ENCODE data around the gene TMEM219. TPM values are rescaled to one million over a fixed set of nuclear protein-coding genes. Genes with fewer than 3 reads are reported as not detected.

TMEM219 gene
- total and polyA plus RNA-seq, 9 of the 15 experiments (the other 6 are each of a cell fraction or from before 2014, with no cell fraction given): 35.3 to 62.8 (median 55.5) TPM

DNA sequence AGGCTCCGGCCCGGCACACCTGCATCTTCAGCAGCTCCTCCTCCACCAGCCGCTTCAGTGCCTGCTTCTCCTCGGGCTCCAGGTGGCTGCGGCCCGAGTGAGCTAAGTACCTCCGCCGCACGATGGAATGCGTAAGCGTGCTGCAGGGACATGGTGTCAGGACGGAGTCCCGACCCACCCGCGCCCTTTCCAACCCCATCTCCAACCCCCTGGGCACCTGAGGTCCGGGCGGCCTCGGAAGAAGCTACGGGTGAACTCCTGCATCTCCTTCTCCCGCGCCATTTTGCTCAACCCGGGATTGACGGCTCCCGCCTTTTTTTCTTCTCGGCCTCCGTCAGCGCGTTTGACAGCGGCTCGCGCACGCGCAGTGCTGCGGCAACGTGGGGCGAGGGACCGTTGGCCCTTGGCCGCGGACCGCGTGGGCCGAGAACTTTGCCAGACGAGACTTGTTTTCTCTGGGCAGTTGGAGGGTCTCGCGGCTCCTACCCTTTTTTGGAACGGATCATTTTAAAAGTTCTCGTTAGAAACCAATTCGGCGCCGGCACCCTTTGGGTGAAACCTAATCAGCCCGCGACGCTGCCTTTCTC lies 33.5 kb downstream of the TMEM219 start, which contains the start of gene HIRIP3 (continued):
- TF ChIP-seq, protein P1, sequence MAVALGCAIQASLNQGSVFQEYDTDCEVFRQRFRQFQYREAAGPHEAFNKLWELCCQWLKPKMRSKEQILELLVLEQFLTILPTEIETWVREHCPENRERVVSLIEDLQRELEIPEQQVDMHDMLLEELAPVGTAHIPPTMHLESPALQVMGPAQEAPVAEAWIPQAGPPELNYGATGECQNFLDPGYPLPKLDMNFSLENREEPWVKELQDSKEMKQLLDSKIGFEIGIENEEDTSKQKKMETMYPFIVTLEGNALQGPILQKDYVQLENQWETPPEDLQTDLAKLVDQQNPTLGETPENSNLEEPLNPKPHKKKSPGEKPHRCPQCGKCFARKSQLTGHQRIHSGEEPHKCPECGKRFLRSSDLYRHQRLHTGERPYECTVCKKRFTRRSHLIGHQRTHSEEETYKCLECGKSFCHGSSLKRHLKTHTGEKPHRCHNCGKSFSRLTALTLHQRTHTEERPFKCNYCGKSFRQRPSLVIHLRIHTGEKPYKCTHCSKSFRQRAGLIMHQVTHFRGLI (CRISPR knock-in tag; IDR thresholded peaks at IDR 0.05): no peak
- TF ChIP-seq ZEB2 (IDR thresholded peaks at IDR 0.05) (peak; percentile 66), FUS (optimal IDR thresholded peaks at IDR 0.05; ENCODE audit: low read depth, low read length) (no peak), ELF2 (CRISPR knock-in tag; IDR thresholded peaks at IDR 0.05) (peak; percentile 46; the same call in 1 of the 2 replicates), NR4A1 (CRISPR knock-in tag; IDR thresholded peaks at IDR 0.05) (no peak), NR4A1 (tag; IDR thresholded peaks at IDR 0.05) (no peak; the same call in 1 of the 2 replicates), TBP (optimal IDR thresholded peaks at IDR 0.05; ENCODE audit: low read depth, low read length) (peak; percentile 79), TAF9B (IDR thresholded peaks at IDR 0.05; ENCODE audit: partially characterized antibody) (peak; percentile 24), MAFF (IDR thresholded peaks at IDR 0.05; ENCODE audit: low read length) (no peak), NRF1 (conservative IDR thresholded peaks at IDR 0.05 in 1 of 2, IDR thresholded peaks at IDR 0.05 in 1 of 2) (peak; percentile 97 to 98), MEIS2 (IDR thresholded peaks at IDR 0.05; ENCODE audit: partially characterized antibody) (peak; percentile 84), MYBL2 (IDR thresholded peaks at IDR 0.05; ENCODE audit: low read depth) (peak; percentile 70; the same call in 1 of the 2 replicates), MYBL2 (CRISPR knock-in tag; IDR thresholded peaks at IDR 0.05; ENCODE audit: borderline replicate concordance) (no peak), ZNF12 (CRISPR knock-in tag; IDR thresholded peaks at IDR 0.05) (peak; percentile 24; the same call in 1 of the 2 replicates), TARDBP (IDR thresholded peaks at IDR 0.05) (no peak; the same call in 1 of the 2 replicates), PTTG1 (tag; IDR thresholded peaks at IDR 0.05; ENCODE audit: low read depth) (no peak), MTA2 (IDR thresholded peaks at IDR 0.05; ENCODE audit: low read depth) (no peak), MCM2 (IDR thresholded peaks at IDR 0.05; ENCODE audit: low read depth) (no peak), SOX6 (IDR thresholded peaks at IDR 0.05) (no peak), MYC (IDR thresholded peaks at IDR 0.05; ENCODE audit: low read depth, low read length) (peak; percentile 96), MYC (CRISPR knock-in tag; IDR thresholded peaks at IDR 0.05; ENCODE audit: borderline replicate concordance, low read depth) (peak; percentile 93)
- TF ChIP-seq, protein P2, sequence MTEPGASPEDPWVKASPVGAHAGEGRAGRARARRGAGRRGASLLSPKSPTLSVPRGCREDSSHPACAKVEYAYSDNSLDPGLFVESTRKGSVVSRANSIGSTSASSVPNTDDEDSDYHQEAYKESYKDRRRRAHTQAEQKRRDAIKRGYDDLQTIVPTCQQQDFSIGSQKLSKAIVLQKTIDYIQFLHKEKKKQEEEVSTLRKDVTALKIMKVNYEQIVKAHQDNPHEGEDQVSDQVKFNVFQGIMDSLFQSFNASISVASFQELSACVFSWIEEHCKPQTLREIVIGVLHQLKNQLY (CRISPR knock-in tag; conservative IDR thresholded peaks at IDR 0.05): no peak
- TF ChIP-seq, protein P3, sequence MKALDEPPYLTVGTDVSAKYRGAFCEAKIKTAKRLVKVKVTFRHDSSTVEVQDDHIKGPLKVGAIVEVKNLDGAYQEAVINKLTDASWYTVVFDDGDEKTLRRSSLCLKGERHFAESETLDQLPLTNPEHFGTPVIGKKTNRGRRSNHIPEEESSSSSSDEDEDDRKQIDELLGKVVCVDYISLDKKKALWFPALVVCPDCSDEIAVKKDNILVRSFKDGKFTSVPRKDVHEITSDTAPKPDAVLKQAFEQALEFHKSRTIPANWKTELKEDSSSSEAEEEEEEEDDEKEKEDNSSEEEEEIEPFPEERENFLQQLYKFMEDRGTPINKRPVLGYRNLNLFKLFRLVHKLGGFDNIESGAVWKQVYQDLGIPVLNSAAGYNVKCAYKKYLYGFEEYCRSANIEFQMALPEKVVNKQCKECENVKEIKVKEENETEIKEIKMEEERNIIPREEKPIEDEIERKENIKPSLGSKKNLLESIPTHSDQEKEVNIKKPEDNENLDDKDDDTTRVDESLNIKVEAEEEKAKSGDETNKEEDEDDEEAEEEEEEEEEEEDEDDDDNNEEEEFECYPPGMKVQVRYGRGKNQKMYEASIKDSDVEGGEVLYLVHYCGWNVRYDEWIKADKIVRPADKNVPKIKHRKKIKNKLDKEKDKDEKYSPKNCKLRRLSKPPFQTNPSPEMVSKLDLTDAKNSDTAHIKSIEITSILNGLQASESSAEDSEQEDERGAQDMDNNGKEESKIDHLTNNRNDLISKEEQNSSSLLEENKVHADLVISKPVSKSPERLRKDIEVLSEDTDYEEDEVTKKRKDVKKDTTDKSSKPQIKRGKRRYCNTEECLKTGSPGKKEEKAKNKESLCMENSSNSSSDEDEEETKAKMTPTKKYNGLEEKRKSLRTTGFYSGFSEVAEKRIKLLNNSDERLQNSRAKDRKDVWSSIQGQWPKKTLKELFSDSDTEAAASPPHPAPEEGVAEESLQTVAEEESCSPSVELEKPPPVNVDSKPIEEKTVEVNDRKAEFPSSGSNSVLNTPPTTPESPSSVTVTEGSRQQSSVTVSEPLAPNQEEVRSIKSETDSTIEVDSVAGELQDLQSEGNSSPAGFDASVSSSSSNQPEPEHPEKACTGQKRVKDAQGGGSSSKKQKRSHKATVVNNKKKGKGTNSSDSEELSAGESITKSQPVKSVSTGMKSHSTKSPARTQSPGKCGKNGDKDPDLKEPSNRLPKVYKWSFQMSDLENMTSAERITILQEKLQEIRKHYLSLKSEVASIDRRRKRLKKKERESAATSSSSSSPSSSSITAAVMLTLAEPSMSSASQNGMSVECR (CRISPR knock-in tag; IDR thresholded peaks at IDR 0.05): peak; percentile 13; the same call in 1 of the 2 replicates
